Stimulated activated CD8-positive, alpha-beta memory T cell treated with anti-CD3 and anti-CD28 coated beads, Interleukin-15, amount 100 ng/mL, for 24 hours (primary cell): ENCODE measurements around the gene TTYH1.
"Not testable (repeated sequence)": the region's sequence is repeated elsewhere in the genome, so short reads cannot be mapped to it uniquely, and the experiment has no call there.

Source experiments
- DNase-seq: peaks from one replicate; pipeline ENCODE4 v3.0.0-alpha.2; 2020; ENCODE audit warnings: low read depth

The TTYH1 gene

GRCh38 chr19:54415208-54415900 is at the start of gene TTYH1:
Gene TTYH1 (plus strand): TSS chr19:54415464. CDS start chr19:54415553, 89 bp downstream.
- peak; percentile 42 for DNase-seq

- not testable (repeated sequence) for DNase-seq
Measured at GRCh38 chr19:54365798-54366197, 49.5 kb upstream of the TTYH1 start.

- DNase-seq = no peak
Measured at GRCh38 chr19:54366811-54367210, 48.5 kb upstream of the TTYH1 start.

GRCh38 chr19:54369082-54369687 is 46.1 kb upstream of the TTYH1 start:
- DNase-seq = no peak

- not testable (repeated sequence) for DNase-seq
Measured at GRCh38 chr19:54369688-54370433, 45.4 kb upstream of the TTYH1 start.

GRCh38 chr19:54370434-54370796 is 44.8 kb upstream of the TTYH1 start:
- DNase-seq = not testable (repeated sequence)

GRCh38 chr19:54371453-54371852 is 43.8 kb upstream of the TTYH1 start:
- not testable (repeated sequence) for DNase-seq

GRCh38 chr19:54373781-54374631 is 41.3 kb upstream of the TTYH1 start:
- no peak for DNase-seq

- DNase-seq = not testable (repeated sequence)
Measured at GRCh38 chr19:54375181-54375938, 39.9 kb upstream of the TTYH1 start.

- DNase-seq = no peak
Measured at GRCh38 chr19:54376610-54377285, 38.5 kb upstream of the TTYH1 start.

- DNase-seq = no peak
Measured at GRCh38 chr19:54379187-54379678, 36.0 kb upstream of the TTYH1 start.

GRCh38 chr19:54380897-54381296 is 34.4 kb upstream of the TTYH1 start:
- DNase-seq = no peak

GRCh38 chr19:54382041-54382440 is 33.2 kb upstream of the TTYH1 start:
- not testable (repeated sequence) for DNase-seq

- DNase-seq = no peak
Measured at GRCh38 chr19:54383330-54383729, 31.9 kb upstream of the TTYH1 start.

- DNase-seq = no peak
Measured at GRCh38 chr19:54387991-54388801, 27.1 kb upstream of the TTYH1 start.

- DNase-seq = no peak
Measured at GRCh38 chr19:54388802-54389139, 26.5 kb upstream of the TTYH1 start.

GRCh38 chr19:54389553-54389952 is 25.7 kb upstream of the TTYH1 start:
- no peak for DNase-seq

- DNase-seq = peak; percentile 19
Measured at GRCh38 chr19:54390942-54391577, 24.2 kb upstream of the TTYH1 start.

GRCh38 chr19:54391589-54392061 is 23.6 kb upstream of the TTYH1 start:
- no peak for DNase-seq
